Mononuclear cell (primary cell): ENCODE data around the gene CHID1. TPM values are rescaled to one million over a fixed set of nuclear protein-coding genes. Genes with fewer than 3 reads are reported as not detected.

ENCODE experiments used
- H3K27me3 ChIP-seq: 2 replicates; pipeline ENCODE4 v1.6.0; 2011; ENCODE audit warnings: low read length, control low read depth; ENCODE audit not compliant: insufficient read depth
- H3K4me1 ChIP-seq: 2 replicates; pipeline ENCODE4 v1.5.1; 2011; ENCODE audit warnings: mild to moderate bottlenecking, low read length, control low read depth; ENCODE audit not compliant: insufficient read depth
- H3K4me3 ChIP-seq: 2 replicates; pipeline ENCODE4 v1.5.1; 2011; ENCODE audit warnings: mild to moderate bottlenecking, low read length, moderate library complexity
- H3K9me3 ChIP-seq: 2 replicates; pipeline ENCODE4 v1.5.1; 2011; ENCODE audit warnings: low read depth, mild to moderate bottlenecking, control low read depth, low read length
- total RNA-seq: library from RNA; depleted of rRNA; stranded (reverse); fragments of >200 nt; gene quantifications from one replicate; pipeline ENCODE4 v1.2.3, GENCODE V29; 2012

Gene CHID1
- total RNA-seq, 1 donor, result 8.2 TPM

DNA sequence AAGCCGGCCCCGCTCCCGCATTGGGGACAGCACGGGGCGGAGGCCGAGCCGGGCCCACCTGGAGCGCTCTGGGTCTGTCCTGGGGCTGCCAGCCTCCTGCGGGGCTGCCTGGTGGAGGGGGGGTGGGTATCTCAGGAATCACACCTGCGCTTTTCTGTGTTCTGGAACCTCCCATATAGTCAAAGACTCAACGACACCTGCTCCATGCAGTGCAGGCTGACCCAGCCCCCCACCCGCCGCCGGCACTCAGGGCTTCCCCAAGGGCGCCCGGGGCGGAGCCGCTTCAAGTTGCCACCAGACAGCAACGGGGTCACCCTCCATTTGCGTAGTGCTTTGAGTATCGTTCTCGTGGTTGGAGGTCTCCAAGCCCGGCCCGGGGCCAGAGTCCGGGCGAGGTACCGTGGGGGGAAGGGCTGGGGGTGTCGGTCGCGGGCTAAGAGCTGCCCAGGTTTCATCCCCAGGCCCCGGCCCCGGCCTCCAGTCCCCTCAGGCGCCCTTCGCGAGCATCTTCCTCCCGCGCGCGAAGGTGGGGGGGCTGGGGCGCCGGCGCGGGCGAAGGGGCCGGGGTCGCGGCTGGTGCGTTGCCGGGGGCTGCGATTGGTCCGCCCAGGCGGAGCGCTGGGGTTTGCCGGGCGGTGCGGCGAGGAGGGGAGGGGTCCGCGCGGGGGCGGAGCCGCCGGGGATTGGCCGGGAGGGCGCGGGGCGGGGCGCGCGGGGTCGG is 61.3 kb downstream of the CHID1 start:
- Histone ChIP-seq H3K4me3 (no peak overlapping the region), H3K9me3 (no peaks in the 10 kb centered on the region), H3K4me1 (peaks cover 20% of the 10 kb centered on the region), H3K27me3 (peaks cover 10% of the 10 kb centered on the region)

DNA sequence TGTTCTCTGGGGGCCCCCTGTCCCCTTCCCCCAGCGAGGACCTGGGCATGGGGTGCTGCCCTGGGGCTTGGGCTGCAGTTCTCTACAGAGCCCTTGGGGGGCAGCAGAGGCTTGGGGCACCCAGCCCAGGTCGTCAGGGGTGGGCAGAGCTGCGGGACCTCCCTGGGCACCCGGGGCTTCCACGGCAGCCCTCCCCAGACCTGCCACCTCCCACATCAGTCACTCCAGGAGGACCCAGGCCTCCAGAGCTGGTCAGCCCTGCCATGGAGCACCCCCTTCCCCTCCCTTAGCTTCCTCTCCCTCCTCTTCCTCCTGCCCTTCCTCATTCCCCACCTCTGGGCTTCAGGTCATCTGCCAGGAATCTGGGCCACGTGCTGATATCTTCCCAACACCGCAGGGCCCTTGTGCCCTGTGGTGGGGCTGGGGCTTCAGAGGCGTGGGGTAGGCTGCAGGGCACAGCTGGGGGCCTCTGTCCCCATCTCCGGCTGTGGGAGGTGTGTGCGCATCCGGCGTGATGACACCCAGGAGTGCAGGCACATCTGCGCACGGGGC is 62.2 kb downstream of the CHID1 start:
- Histone ChIP-seq H3K4me3 (no peak overlapping the region), H3K27me3 (peaks cover 10% of the 10 kb centered on the region), H3K4me1 (peaks cover 28% of the 10 kb centered on the region)

DNA sequence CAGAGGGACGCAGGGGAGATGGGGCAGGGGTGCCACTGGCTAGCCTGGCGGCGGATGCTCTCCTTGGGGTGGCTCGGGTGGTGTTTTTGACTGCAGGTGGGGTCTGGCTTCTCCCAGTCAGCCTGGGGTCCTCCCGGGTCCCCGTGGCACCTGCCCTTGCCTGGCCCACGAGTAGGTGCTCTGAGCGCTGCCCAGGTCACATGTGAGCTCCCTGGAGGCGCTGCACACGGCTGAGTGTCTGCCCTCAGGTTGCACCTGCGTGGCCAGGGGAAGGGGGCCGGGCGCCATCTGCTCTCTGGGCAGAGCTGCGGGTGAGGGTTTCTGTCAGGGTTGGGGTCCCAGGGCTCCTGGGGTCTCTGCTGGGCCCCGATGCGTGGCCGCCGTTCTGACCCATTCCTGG is 62.7 kb downstream of the CHID1 start:
- Histone ChIP-seq H3K9me3 (no peaks in the 10 kb centered on the region), H3K27me3 (peaks cover 10% of the 10 kb centered on the region), H3K4me1 (peaks cover 32% of the 10 kb centered on the region), H3K4me3 (no peak overlapping the region)

More for the DNA sequence above, 62.2 kb downstream of the CHID1 start:
- no peaks in the 10 kb centered on the region for H3K9me3 ChIP-seq

DNA sequence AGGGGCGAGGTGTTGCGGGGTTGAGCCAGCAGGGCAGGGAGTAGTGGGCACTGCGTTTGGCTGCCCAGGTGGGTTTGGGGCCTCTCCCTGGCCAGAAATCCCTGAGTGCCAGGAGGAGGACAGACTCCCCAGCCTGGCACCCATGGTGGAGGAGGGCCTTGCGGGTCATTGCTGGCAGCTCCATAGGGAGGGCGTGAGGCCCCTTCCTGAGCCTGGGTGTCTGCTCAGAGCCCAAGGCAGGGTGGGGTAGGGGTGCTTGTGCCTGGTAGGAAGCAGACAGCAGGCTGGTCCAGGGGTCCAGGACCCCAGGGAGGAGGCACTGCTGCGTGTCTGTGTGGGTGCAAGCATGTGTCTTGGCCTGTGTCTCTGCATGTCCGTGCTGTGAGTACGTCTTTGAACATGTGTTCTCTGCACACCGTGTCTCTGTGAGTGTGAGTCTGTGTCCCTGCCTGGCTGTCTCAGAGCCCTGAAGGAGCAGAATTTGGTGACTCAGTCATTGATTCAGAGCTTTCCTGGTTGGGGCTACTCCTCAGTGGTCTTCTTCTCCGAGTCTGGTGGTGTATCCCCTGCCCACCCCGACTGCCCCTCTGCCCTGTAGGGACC is 64.0 kb downstream of the CHID1 start:
- H3K4me1 ChIP-seq, result peaks cover 37% of the 10 kb centered on the region
- H3K27me3 ChIP-seq, result peaks cover 10% of the 10 kb centered on the region
- H3K4me3 ChIP-seq, result no peak overlapping the region
- H3K9me3 ChIP-seq, result no peaks in the 10 kb centered on the region

DNA sequence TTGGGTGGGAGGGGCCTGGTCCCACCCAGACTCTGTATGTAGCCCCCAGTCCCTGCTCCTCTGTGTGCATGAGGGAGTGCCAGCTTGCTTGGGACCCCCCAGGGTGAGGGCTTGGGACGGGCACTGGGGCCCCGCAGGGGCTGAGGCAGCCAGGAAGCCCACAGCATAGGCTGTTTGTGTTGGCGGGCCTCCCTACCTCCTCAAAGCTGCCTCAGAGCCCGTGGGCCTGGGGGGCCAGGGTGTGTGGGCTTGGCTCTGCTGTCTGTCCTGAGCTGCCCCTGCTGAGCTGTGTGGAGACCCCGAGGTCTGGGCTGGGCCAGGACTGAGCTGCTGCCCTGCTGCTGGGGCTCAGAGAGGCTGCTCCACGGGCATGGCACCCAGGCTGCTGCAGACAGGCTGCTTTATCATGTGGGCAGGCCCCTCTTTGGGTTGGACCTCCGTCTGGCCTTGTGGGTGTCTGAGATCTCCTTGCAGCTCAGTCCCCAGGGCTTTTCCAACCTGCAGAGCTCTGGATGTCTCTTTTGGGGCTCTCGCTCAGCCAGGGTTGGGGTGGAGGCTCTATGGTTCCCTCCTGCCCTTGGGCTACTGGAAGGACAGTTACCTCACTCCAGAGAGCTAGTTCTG is 64.6 kb downstream of the CHID1 start:
- Histone ChIP-seq H3K4me3 (no peak overlapping the region), H3K27me3 (peaks cover 10% of the 10 kb centered on the region), H3K9me3 (no peaks in the 10 kb centered on the region), H3K4me1 (peaks cover 43% of the 10 kb centered on the region)

DNA sequence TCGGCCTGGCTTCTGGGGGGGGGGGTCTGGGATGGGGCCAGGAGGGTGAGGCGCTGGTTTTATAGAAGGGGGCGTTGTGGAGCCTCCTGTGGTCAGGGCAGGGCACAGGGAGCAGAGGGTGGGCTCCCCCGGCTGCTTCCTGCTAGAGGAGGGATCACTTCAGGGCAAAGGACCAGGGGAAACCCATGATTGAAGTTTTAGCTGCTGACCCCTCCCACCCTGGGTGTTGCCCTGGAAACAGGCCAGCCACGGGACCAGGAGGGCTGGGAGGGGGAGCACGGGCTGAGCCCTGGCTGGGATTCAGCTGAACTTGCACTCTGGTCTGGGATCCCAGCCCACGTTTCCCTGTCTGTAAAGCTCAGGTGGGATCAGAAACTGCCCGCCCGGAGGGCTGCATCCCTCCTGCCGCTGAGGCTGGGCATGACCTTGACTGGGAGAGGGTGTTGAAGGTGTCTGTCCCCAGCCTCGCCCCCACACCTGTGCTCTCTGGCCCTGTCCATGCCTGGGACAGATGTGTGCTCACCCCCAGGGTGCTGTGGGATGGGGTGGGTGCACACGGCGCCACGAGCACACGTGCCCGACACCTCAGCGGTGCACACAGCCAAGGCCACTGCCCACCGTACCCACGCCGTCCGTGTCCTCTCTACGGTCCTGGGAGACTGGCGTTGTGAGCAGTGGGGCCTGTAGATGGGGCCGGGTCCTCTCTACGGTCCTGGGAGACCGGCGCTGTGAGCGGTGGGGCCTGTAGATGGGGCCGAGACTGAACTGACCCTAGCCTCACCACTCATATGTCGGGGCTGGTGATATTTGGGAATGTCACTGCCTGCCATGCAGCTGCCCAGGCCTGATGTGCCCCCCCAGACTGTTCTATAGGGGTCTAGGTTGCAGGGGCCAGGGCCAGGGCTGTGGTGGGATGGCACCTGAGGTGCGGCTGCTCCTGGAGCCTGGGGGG is 65.6 kb downstream of the CHID1 start:
- Histone ChIP-seq H3K4me1 (peaks cover 49% of the 10 kb centered on the region), H3K9me3 (no peaks in the 10 kb centered on the region), H3K27me3 (peaks cover 10% of the 10 kb centered on the region), H3K4me3 (no peak overlapping the region)

DNA sequence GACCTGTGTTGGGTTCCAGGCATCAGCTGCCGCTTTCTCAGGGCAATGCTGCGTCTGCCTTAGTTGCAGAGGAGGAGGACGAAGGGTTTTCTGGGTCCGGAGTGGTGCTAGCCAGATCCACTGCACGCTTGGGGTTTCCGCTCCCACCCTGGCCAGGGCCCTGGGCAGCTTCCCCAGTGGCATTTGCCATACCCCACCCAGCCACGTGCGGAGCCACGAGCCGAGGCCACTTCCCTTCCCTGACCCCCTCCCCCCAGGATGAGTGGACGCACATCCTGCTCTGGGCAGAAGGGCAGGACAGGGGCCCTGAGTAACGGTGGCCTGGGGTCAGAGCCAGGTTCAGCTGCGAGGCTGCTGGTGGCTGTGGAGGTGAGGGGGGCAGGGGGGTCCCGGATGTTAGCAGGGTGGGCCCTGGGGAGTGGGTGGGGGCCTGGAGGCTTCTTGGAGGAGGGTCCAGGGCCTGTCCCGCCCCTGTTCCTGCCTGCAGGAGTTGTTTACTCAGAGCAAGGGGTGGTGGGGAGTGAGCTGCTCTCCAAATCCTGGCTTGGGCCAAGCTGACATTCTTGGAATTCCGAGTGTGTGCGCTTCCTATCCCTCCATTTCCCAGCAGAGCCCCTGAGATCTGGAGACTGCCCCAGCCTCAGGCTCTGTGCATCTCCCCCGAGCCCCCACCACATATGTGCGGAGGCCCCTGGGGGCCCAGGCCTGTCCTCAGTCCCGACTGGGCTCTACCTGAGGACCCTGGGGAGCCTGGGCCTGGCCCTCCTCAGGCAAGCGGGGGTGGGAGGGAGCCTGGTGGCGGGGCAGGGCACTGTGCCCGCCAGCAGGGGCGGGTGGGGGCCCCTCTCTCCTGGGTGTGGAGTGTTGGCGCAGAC is 66.6 kb downstream of the CHID1 start:
- no peaks in the 10 kb centered on the region for H3K9me3 ChIP-seq
- H3K4me1 ChIP-seq, result peaks cover 47% of the 10 kb centered on the region
- H3K4me3 ChIP-seq, result peak overlapping the region; percentile 20
- peaks cover 8% of the 10 kb centered on the region for H3K27me3 ChIP-seq

DNA sequence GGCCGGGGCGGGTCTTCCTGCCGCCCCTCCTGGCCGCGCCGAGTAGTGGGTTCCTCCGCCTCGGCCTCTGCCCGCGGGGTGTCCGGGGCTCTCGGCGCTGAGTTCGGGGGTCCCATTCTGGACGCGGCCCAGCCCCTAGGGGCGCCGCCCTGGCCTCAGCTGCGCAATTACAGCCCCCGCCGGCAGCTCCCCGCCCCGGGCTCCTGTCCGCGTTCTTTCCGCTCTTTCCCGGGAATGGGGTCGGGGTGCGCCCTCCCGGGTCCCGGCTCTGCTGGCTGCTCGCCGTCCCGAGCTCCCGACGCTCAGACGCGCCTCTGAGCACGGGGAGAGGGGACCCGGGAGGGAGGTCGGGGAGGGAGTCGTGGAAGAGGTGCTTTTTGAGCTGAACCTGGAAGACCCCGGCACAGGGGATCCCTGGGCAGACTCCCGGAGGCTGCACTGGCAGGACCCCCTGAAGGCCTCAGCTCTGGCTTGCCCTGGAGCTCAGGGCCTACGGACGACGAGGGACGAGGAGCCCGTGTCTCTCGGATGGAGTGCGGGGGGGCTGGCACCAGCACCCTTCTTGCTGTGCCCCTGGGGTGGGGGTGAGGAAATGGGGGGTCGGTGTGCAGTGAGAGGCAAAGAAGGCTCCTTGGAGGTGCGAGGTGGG is 67.4 kb downstream of the CHID1 start:
- Histone ChIP-seq H3K9me3 (no peaks in the 10 kb centered on the region), H3K4me3 (peak overlapping the region; percentile 81), H3K27me3 (no peaks in the 10 kb centered on the region), H3K4me1 (peaks cover 38% of the 10 kb centered on the region)

DNA sequence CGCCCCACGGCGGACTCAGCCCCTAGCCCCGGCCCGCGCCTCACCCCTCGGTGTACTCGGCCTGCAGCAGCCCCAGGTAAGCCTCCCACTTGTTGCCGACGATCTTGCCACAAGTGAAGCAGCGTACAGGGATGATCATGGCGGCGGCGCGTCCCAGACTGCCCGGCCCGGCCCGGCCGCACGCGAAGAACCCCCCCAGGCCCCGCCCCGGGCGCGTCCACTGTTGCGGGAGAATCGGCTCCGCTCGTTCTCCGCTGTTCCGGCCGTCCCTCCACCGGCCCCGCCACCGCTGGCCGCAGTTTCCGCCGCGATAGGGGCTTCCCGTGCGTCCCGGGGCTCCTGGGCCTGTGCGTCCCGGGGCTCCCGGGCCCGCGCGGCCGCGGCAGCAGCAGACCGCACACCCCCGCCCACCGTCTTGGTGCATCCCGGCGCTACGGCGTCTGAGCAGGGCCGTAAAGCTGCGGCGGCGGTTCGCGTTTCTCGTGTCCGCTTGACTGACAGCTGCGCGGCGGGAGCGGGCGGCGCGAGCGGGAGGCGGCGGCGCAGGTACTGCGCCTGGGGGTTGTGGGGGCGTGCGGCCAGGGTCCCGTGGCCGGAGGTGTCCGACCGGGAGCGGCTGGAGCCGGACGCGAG is 68.1 kb downstream of the CHID1 start, which contains the start of the genes POLR2L and TSPAN4:
TSS of gene POLR2L (minus strand) at position 160 of the 633 bp plus-strand sequence. CDS start at position 139, 21 bp downstream.
TSS of gene TSPAN4 (plus strand) at position 483 of the 633 bp plus-strand sequence. CDS start 7,453 bp downstream, outside the sequence.
- H3K4me3 ChIP-seq, result peak within 1 kb of the TSS; percentile 81
- no peaks in the 10 kb centered on the region for H3K27me3 ChIP-seq
- H3K9me3 ChIP-seq, result no peaks in the 10 kb centered on the region
- peaks cover 38% of the 10 kb centered on the region for H3K4me1 ChIP-seq

DNA sequence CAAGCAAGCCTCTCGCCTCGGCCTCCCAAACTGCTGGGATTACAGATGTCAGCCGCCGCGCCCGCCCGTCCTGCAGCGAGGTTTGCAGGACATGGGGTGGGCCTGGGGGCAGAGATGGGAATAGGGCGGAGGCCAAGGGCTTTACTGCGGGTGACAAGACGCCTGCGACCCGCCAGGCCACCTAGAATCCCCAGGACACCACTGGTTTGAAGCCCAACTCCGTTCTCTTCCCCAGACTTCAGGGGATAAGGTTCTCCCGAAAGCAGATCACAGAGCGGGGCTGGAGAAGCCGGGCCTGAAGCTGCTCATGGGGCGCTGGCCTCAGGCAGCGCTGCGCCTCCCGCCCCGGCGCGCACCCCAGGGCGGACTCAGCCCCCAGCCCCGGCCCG is 68.6 kb downstream of the CHID1 start:
- Histone ChIP-seq H3K4me1 (peaks cover 38% of the 10 kb centered on the region), H3K27me3 (no peaks in the 10 kb centered on the region), H3K9me3 (no peaks in the 10 kb centered on the region), H3K4me3 (peak overlapping the region; percentile 81)

DNA sequence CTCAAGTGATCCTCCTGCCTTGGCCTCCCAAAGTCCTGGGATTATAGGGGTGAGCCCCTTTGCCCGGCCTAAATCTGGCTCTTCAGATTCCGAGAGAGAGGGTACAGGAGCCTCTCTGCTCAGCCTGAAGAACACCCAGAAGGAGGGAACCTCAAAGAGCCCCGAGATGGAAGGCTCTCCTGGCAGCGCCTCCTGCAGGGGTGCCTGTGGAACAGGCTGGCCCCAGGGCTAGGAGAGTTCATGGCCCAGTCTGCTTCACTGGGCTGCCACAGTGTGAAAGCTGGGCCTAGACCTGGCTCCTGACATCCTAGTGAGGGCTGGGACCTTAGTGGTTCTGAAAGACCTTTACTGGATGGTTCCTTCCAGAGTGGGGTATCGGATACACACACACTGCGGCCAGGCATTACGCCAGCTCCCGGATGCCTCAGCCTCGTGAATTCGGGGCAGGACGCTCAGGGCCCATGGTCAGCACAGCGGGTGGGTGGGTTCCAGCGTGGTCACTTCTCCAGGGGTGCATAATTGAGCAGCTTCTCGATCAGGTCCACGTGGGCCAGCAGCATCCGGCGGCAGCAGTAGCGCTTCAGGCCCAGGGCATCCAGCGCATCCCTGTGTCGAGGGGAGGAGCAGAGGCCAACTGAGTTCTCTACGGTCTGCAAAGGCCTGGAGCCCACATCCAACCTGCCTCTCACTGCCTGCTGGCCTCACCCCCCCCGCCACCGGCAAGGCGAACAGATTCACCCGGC is 70.6 kb downstream of the CHID1 start:
- no peaks in the 10 kb centered on the region for H3K27me3 ChIP-seq
- H3K4me1 ChIP-seq, result peaks cover 39% of the 10 kb centered on the region
- H3K9me3 ChIP-seq, result no peaks in the 10 kb centered on the region

DNA sequence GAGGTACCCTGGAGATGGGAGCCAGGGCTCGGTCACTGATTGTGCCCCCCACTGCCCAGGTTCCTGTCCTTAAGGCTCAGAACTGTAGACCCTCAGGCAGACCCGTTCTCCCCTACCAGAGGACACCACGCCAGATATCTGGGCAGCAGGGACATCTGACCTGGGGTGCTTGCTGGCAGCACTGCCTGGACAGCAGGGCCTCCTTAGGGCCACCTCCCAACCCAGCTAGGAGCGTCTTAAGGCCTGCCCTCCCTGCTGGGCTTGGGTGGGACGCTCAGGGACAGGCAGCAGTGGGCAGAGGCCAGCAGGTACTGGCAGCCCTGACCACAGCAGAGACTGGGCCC is 71.4 kb downstream of the CHID1 start:
- no peaks in the 10 kb centered on the region for H3K9me3 ChIP-seq
- no peaks in the 10 kb centered on the region for H3K27me3 ChIP-seq
- H3K4me3 ChIP-seq, result no peak overlapping the region
- H3K4me1 ChIP-seq, result peaks cover 40% of the 10 kb centered on the region

More for the DNA sequence above, 70.6 kb downstream of the CHID1 start:
- H3K4me3 ChIP-seq, result no peak overlapping the region
